ENCODE data around the gene KLHL36. TPM values are rescaled to one million over a fixed set of nuclear protein-coding genes. Genes with fewer than 3 reads are reported as not detected.

KLHL36 gene
- total RNA-seq, 1 experiment from 2014 or later: 79.0 TPM

DNA sequence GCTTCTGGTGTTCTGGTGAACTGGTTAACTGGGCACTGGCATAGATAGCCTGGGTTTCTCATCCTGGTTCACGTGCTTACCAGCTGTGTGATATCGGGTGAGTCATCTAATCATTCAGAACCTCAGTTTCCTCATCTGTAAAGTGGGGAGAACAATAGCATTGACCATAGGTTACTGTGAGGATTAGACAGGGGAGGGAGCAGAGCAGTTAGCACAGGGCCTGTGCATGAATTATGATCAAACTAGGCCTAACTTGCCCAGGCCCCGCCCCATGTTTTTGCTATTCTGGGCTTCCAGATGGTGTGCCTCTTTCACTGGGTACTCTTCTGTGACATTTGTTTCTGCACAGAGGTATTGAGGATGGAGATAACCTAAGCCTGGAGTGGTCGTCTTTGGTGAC is 4.6 kb upstream of the KLHL36 start:
- CTCF ChIA-PET: interaction anchor here (1.0 kb wide), 1 partner anchor 29 kb away, joined by 3 read pairs; no protein-coding TSS in a partner anchor
- RAD21 ChIA-PET (ENCODE audit: low non-redundant PET in 1 of 2, low total read pairs in 2 of 2, uncharacterized antibody in 2 of 2, unreplicated experiment in 2 of 2): no interaction called here
- POLR2A ChIA-PET: no interaction called here
- H3K79me2 ChIP-seq (ENCODE audit: insufficient read depth, low read length): no peaks in the 10 kb centered on the region
- H3K27me3 ChIP-seq (ENCODE audit: insufficient read depth, low read length): no peaks in the 10 kb centered on the region
- no peaks in the 10 kb centered on the region for H3K36me3 ChIP-seq (ENCODE audit: control insufficient read depth in 1 of 2, insufficient read depth in 2 of 2, low read length in 2 of 2)
- H3K9me2 ChIP-seq (ENCODE audit: insufficient read depth): no peaks in the 10 kb centered on the region
- H3K4me1 ChIP-seq (ENCODE audit: control insufficient read depth in 1 of 2, insufficient read depth in 2 of 2, low read length in 2 of 2): peaks cover 3 to 15% of the 10 kb centered on the region in 2 experiments; a peak in 3 of 4 replicates
- H4K20me1 ChIP-seq (ENCODE audit: insufficient read depth): no peaks in the 10 kb centered on the region
- BruUV-seq (replicated peaks): no TSS peak
- H3K4me3 ChIP-seq (replicated peaks in 1 of 2; ENCODE audit: low read depth in 1 of 2, low read length in 2 of 2): no peak overlapping the region
- DNase-seq (ENCODE audit: low read depth, low spot score) (no peak), ATAC-seq (no peak)
- no peak for TF ChIP-seq SIN3A (IDR thresholded peaks at IDR 0.05; ENCODE audit: low read depth)
- TF ChIP-seq POLR2A (IDR thresholded peaks at IDR 0.05; ENCODE audit: borderline replicate concordance, extremely low read depth, insufficient read depth, insufficient read length): no peak
- no peak for TF ChIP-seq SRF (IDR thresholded peaks at IDR 0.05; ENCODE audit: low read depth)
- TF ChIP-seq MAX (IDR thresholded peaks at IDR 0.05): no peak
- no peak for TF ChIP-seq ELF1 (IDR thresholded peaks at IDR 0.05; ENCODE audit: borderline replicate concordance, low read depth)
- TF ChIP-seq SP1 (IDR thresholded peaks at IDR 0.05; ENCODE audit: low read depth): no peak
- no peak for TF ChIP-seq JUND (IDR thresholded peaks at IDR 0.05)
- TF ChIP-seq EZH2 (IDR thresholded peaks at IDR 0.05): no peak
- no peak for TF ChIP-seq TCF7L2 (IDR thresholded peaks at IDR 0.05; ENCODE audit: borderline replicate concordance, extremely low read depth, insufficient read depth, insufficient read length)
- TF ChIP-seq REST (IDR thresholded peaks at IDR 0.05; ENCODE audit: low read depth): no peak
- no peak for TF ChIP-seq FOSL1 (IDR thresholded peaks at IDR 0.05; ENCODE audit: low read depth)
- no peak for TF ChIP-seq EGR1 (IDR thresholded peaks at IDR 0.05; ENCODE audit: low read depth)
- TF ChIP-seq POLR2AphosphoS5 (IDR thresholded peaks at IDR 0.05; ENCODE audit: low read depth, low read length): no peak
- H3K9me3 ChIP-seq (ENCODE audit: control insufficient read depth in 1 of 2, insufficient read depth in 1 of 2, low read depth in 1 of 2, low read length in 2 of 2): no peaks in the 10 kb centered on the region
- no peak overlapping the region for H3K27ac ChIP-seq (ENCODE audit: low read depth, low read length)
- H2AFZ ChIP-seq (ENCODE audit: low read depth, low read length, poor library complexity, severe bottlenecking): no peak overlapping the region
- no peak overlapping the region for H3K9ac ChIP-seq (ENCODE audit: low read length)
- no peak overlapping the region for H3K4me2 ChIP-seq (ENCODE audit: low read length)
- intact Hi-C loops (cut with micrococcal nuclease): no loop called here
